CD4-positive, alpha-beta T cell treated with Interleukin-15 for 4 hours (primary cell): Measurements from ENCODE around the gene EYA3.

Experiments
- DNase-seq: peaks from one replicate; pipeline ENCODE4 v3.0.0-alpha.2; 2020; ENCODE audit warnings: low spot score

Gene EYA3

GRCh38 chr1:27940870-27941560 lies 147.4 kb downstream of the EYA3 start:
- no peak for DNase-seq

GRCh38 chr1:27940297-27940696 lies 148.1 kb downstream of the EYA3 start:
- peak; percentile 80 for DNase-seq

DNA sequence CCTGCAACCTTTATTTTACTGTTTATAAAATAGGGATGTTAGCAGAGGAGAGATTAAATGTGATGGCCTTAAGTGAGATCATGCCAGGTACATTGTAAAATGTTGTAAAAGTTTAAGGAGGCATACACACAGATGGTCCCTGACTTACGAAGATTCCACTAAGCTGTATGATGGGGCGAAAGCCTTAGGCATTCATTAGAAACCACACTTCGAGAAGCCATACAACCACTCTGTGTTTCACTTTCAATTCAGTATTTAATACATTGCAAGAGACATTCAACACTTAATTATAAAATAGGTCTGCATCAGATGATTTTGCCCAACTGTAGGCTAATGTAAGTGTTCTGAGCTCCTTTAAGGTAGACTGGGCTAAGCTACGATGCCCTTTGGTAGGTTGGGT lies 149.9 kb downstream of the EYA3 start:
- no peak for DNase-seq

- DNase-seq: no peak
Measured at GRCh38 chr1:27937524-27937836, 150.9 kb downstream of the EYA3 start.

- DNase-seq: no peak
Measured at GRCh38 chr1:27936370-27936769, 152.0 kb downstream of the EYA3 start.

DNA sequence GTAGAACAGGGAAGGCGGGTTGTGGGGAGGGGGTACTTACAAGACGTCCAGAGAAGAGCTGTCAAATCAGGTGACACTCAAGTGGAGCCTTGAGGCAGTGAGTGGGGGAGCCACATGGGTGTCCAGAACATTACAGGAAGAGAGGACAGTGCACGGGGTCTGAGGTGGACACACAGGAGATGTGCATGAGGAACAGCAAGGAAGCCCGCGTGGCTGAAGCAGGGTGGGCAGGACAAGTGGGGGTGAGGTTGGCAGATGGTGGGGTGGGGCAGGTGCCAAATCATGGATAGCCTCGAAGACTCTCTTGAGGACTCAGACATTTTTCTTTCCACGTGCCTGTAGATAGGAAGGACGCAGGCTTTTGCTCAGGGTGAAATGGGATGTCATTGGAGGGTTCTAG lies 152.7 kb downstream of the EYA3 start:
- no peak for DNase-seq

- DNase-seq: no peak
Measured at GRCh38 chr1:27934818-27935549, 153.4 kb downstream of the EYA3 start, which contains the start of gene SMPDL3B. Gene SMPDL3B (plus strand): TSS chr1:27935000. CDS start chr1:27935184, 184 bp downstream.

DNA sequence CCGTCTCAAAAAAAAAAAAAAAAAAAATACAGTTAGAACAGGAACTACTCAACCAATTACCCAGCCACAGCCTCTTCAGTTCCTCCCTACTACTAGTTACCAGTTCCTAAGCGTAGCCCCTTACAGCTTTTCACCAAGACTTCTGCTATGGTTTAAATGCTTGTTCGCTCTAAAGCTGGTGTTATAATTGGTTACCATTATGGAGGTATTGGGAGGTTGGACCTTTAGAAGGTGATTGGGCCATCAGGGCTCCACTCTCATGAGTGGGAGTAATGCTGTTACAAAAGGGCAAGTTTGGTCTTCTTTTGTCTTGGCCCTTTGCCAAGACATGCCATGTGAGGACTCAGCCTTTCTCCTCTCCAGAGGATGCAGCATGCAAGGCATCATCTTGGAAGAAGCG lies 156.7 kb downstream of the EYA3 start:
- no peak for DNase-seq

DNA sequence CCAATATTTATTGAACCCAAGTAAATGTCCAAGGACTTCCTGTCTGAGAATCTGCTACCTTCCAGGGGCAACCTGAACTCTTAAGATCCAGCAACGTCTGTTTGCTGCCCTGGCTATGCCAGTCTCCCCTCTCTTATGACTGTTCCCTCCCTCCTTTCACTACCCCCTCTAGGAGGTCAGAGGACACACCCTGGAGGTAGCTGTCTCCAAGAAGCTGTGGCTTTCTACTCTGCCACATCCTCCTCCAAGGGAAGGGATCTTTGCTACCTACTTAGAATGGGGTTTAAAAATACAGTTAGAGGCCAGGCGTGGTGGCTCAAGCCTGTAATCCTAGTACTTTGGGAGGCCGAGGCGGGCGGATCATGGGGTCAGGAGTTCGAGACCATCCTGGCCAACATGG lies 157.2 kb downstream of the EYA3 start:
- DNase-seq: no peak

GRCh38 chr1:27928216-27928954 lies 160.0 kb downstream of the EYA3 start:
- DNase-seq: no peak

DNA sequence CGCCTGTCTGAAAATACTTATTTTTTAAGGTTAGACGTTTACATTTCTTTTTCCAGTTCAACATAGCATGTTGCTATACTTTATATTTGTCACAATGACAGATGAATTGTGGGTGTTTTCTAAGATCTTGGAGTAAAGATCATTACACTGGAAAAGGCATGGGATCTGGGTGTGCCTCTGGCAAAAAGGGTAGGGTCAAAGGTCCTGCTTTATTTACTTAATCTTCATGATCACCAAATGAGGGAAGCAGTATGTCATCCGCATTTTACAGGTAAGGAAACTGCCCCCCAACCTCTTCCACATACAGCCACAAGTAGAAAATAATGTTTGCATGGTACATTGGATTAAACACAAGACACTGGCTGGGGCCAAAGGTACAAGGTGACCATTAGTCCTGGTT lies 166.1 kb downstream of the EYA3 start:
- DNase-seq: no peak
